Stimulated activated CD4-positive, alpha-beta T cell treated with anti-CD3 and anti-CD28 coated beads, Interleukin-12 subunit alpha, Interleukin-12 subunit beta, amount 100 ng/mL, for 24 hours (primary cell): ENCODE data around the gene ASCC3.

Source experiments
- DNase-seq, 2 experiments: peaks; one replicate each; pipeline ENCODE4 v3.0.0-alpha.2; 2020; ENCODE audit warnings: low read depth in 2 of 2

Gene ASCC3

GRCh38 chr6:100730001-100730980 is 150.8 kb downstream of the ASCC3 start:
- no peak for DNase-seq

- no peak for DNase-seq
These were observed 154.5 kb downstream of the ASCC3 start for GRCh38 chr6:100726666-100727065.

- no peak for DNase-seq
These were observed 156.4 kb downstream of the ASCC3 start for GRCh38 chr6:100724696-100725095.

GRCh38 chr6:100724222-100724621 is 156.9 kb downstream of the ASCC3 start:
- no peak for DNase-seq

GRCh38 chr6:100721256-100721655 is 159.9 kb downstream of the ASCC3 start:
- DNase-seq: no peak

DNA sequence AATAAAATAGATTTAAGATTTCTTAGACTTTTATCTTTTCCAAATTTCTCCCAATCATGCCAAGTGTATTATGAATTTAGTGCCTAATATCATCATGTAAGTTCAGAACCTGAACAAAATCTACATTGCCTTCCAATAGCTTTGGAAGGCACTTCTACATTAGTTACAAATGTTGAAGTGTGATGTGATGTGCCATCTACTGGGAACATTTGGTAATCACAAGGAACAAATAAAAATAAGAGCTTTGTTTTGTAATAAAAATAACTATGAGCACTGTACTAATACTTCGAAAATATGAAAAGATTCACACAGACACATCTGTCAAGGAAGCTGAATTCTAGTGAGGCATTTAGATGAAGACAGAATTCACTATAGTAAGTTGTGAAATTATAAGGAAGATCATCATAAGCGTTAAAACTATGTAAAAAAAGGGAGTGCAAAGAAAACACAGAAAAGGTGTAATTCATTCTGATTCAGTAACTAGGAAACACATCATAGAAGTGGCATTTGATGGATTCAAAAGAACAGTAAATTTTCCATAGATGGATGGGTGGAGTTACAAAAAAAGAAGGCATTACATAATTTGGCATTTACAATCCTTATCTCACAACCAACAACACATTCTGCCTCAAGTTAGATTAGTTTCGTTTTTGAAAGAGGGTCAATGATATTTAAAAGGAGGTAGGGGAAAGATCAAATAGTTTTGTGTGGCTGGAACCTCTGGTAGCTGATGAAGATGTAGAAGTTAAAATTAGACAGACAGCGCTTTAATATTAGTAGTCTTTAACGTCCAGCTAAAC is 161.0 kb downstream of the ASCC3 start:
- no peak for DNase-seq

GRCh38 chr6:100712997-100713396 is 168.1 kb downstream of the ASCC3 start:
- no peak for DNase-seq

- no peak for DNase-seq
These were observed 174.6 kb downstream of the ASCC3 start for GRCh38 chr6:100706491-100706890.

DNA sequence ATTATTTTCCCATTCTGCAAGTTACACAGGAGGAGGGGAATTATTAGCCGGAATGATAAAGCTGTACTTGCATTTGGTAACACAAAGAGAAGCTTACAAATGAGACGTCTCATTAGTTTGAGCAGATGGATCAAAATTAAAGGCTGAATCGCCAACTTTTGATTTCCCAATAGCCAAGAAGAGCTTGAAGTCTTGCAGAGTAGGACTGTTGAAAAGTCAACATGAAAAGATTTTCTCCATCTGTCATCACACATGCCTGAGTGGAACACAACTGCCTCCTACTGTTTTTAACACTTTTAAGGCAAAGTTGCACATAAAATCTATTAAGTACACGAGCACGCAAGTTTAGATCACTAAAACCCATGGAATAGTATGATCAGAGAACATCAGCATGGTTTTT is 176.2 kb downstream of the ASCC3 start:
- no peak for DNase-seq

GRCh38 chr6:100701728-100702127 is 179.4 kb downstream of the ASCC3 start:
- DNase-seq: no peak

DNA sequence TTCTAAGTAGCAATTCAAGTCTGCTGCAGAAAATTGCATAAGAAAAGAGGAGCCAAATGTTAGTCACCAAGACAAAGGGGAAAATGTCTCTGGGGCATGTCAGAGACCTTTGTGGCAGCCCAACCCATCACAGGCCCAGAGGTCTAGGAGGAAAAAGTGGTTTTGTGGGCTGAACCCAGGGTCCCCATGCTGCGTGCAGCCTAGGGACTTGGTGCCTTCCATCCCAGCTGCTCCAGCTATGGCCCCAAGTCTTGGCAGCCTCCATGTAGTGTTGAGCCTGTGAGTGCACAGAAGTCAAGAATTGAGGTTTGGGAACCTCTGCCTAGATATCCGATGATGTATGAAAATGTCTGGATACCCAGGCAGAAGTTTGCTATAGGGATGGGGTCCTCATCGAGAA is 181.1 kb downstream of the ASCC3 start:
- no peak for DNase-seq

GRCh38 chr6:100695445-100695844 is 185.7 kb downstream of the ASCC3 start:
- no peak for DNase-seq

- DNase-seq: no peak
These were observed 187.7 kb downstream of the ASCC3 start for GRCh38 chr6:100693249-100693927.

DNA sequence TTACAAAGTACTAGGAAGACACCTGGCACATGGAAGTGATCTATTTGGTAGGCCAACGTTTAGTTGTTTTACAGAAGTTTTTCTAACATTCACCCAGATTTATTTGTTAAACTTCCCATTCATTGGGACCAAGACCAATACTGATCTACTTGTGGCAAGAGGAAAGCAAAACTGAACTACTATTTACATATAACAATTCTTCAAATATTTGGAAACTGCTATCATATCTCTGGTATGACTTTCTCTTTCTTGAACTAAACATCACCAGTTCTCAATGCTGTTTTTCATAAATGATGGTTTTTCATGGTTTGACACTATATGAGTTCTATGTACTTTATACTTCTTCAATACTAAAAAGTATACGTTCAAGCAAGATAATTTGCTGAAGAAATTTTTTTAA is 189.2 kb downstream of the ASCC3 start:
- DNase-seq: no peak

GRCh38 chr6:100686216-100686615 is 194.9 kb downstream of the ASCC3 start:
- DNase-seq: no peak

- no peak for DNase-seq
These were observed 195.4 kb downstream of the ASCC3 start for GRCh38 chr6:100685747-100686146.

DNA sequence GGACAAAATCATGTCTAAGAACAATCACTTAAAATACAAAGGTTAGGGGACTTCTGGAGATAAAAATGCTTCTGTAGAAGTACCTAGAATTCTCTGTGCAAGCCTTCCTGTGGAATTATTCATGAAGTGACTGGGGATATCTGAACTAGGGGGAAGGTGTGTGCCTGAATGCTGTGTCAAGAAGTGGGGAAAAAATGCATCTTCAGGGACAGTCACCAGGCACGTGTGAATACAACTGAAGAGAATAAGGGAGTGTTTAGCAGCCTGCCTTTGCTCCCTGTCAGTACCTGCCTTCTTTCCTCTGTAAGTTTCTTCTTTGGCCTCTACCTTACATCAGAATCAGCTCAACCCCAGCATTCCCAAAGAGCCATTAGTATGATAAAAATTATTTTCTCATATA is 201.0 kb downstream of the ASCC3 start:
- DNase-seq: no peak

- no peak for DNase-seq
These were observed 203.1 kb downstream of the ASCC3 start for GRCh38 chr6:100678027-100678426.

DNA sequence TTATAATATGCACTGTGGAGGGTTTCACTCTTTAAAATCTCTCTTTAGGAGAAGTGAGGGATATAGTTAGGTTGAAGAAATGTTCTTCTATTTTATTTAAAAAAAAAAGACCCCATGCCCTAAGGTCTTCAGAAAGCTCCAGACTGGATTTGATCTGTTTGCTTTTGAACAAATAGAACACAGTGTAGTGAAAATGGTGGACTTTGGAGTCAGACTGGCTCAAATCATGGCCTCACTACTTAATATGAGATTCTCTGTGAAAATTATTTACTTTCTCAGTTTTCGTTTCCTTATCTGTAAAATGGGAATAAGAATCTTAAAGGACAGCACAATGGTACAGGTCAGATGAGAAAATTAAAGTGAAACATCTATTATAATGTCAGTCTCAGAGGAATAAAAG is 203.9 kb downstream of the ASCC3 start:
- no peak for DNase-seq

DNA sequence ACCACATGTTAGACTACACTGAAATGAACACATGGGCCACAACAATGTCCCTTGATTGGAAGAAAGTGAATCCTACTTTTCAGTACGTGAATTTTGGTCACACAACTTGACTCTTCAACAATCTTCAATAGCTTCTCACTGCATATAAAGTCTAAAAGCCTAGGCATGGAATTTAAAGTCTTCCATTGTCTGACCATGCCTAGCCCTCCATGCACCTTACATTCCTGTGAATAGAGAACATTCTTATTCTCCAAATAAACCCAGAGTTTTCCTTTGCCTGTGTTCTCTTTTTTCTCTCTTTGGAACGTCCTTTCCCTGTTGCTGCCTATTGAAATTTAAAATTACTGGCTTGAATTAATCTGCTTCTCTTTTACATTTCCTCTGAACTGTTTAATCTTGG is 207.5 kb downstream of the ASCC3 start:
- DNase-seq: no peak

GRCh38 chr6:100671740-100672139 is 209.4 kb downstream of the ASCC3 start:
- DNase-seq: no peak

- no peak for DNase-seq
These were observed 211.1 kb downstream of the ASCC3 start for GRCh38 chr6:100670056-100670455.
